ENCODE results near the gene LGALSL.

- TF ChIP-seq ZNF274 (IDR thresholded peaks at IDR 0.05; ENCODE audit: low read depth, low read length) (no peak), YY1 (IDR thresholded peaks at IDR 0.05; ENCODE audit: insufficient read depth, insufficient read length) (no peak), SUZ12 (IDR thresholded peaks at IDR 0.05; ENCODE audit: extremely low read depth, insufficient read depth, insufficient read length) (no peak)
Observed at GRCh38 chr2:64469261-64469660, 15.3 kb downstream of the LGALSL start.
